ENCODE results near the gene GNG7. TPM values are rescaled to one million over a fixed set of nuclear protein-coding genes. Genes with fewer than 3 reads are reported as not detected.

The GNG7 gene
- total and polyA plus RNA-seq, 10 of the 15 experiments (the other 5 are each of a cell fraction or from before 2014, with no cell fraction given), result 1.9 to 13.6 (median 6.5) TPM

- TF ChIP-seq, protein P1, sequence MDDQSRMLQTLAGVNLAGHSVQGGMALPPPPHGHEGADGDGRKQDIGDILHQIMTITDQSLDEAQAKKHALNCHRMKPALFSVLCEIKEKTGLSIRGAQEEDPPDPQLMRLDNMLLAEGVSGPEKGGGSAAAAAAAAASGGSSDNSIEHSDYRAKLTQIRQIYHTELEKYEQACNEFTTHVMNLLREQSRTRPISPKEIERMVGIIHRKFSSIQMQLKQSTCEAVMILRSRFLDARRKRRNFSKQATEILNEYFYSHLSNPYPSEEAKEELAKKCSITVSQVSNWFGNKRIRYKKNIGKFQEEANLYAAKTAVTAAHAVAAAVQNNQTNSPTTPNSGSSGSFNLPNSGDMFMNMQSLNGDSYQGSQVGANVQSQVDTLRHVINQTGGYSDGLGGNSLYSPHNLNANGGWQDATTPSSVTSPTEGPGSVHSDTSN (IDR thresholded peaks at IDR 0.05; ENCODE audit: insufficient replicate concordance, low read depth, low read length), result peak; percentile 89
- TF ChIP-seq MTA2 (IDR thresholded peaks at IDR 0.05; ENCODE audit: low read depth), result peak; percentile 97
- peak; percentile 81; the same call in 1 of the 2 replicates for TF ChIP-seq TARDBP (IDR thresholded peaks at IDR 0.05; ENCODE audit: borderline replicate concordance)
- peak; percentile 95 for TF ChIP-seq PAX5 (IDR thresholded peaks at IDR 0.05; ENCODE audit: borderline replicate concordance, low read depth, low read length)
- TF ChIP-seq IKZF1 (conservative IDR thresholded peaks at IDR 0.05), result peak; percentile 97
- no peak for TF ChIP-seq SUPT20H (IDR thresholded peaks at IDR 0.05; ENCODE audit: borderline replicate concordance, control insufficient read depth, low read depth, low read length)
- peak; percentile 67 for TF ChIP-seq NR2C1 (IDR thresholded peaks at IDR 0.05)
- TF ChIP-seq PML (IDR thresholded peaks at IDR 0.05; ENCODE audit: low read length), result peak; percentile 86
- peak; percentile 99 for TF ChIP-seq BCL3 (IDR thresholded peaks at IDR 0.05; ENCODE audit: borderline replicate concordance, insufficient read depth, low read depth, low read length, poor library complexity, severe bottlenecking)
- peak; percentile 92 for TF ChIP-seq MYB (IDR thresholded peaks at IDR 0.05; ENCODE audit: borderline replicate concordance, low read depth, low read length)
- peak; percentile 99 for TF ChIP-seq NBN (IDR thresholded peaks at IDR 0.05)
- peak in 1 of 2 experiments; percentile 82; a peak in 2 of 4 replicates for TF ChIP-seq ETV6 (conservative IDR thresholded peaks at IDR 0.05 in 1 of 2, IDR thresholded peaks at IDR 0.05 in 1 of 2; ENCODE audit: borderline replicate concordance in 1 of 2, low read depth in 1 of 2)
- TF ChIP-seq CREB1 (IDR thresholded peaks at IDR 0.05; ENCODE audit: low read depth), result peak; percentile 69
- peak; percentile 69 for TF ChIP-seq E4F1 (IDR thresholded peaks at IDR 0.05; ENCODE audit: borderline replicate concordance, partially characterized antibody)
- TF ChIP-seq ZZZ3 (IDR thresholded peaks at IDR 0.05; ENCODE audit: control insufficient read depth, insufficient read length, low read depth), result no peak
- peak; percentile 3; the same call in 1 of the 2 replicates for TF ChIP-seq SMC3 (IDR thresholded peaks at IDR 0.05; ENCODE audit: borderline replicate concordance, low read length)
- TF ChIP-seq HDAC6 (IDR thresholded peaks at IDR 0.05; ENCODE audit: unreplicated experiment), result no peak
- 0 out of 2 replicates have a peak, but pooled peaks have one; percentile 35 for TF ChIP-seq ZSCAN29 (IDR thresholded peaks at IDR 0.05)
- TF ChIP-seq BRCA1 (IDR thresholded peaks at IDR 0.05; ENCODE audit: low read depth, low read length), result no peak
- TF ChIP-seq FOXK2 (IDR thresholded peaks at IDR 0.05), result peak; percentile 83
- no peak for TF ChIP-seq NRF1 (conservative IDR thresholded peaks at IDR 0.05; ENCODE audit: low read depth, low read length)
- TF ChIP-seq SUZ12 (IDR thresholded peaks at IDR 0.05; ENCODE audit: unreplicated experiment), result no peak
- peak; percentile 97 for TF ChIP-seq TCF3 (IDR thresholded peaks at IDR 0.05; ENCODE audit: borderline replicate concordance, insufficient read depth, low read depth, low read length)
- TF ChIP-seq STAT1 (conservative IDR thresholded peaks at IDR 0.05), result 0 out of 2 replicates have a peak, but pooled peaks have one; percentile 51
- peak; percentile 77; the same call in 1 of the 2 replicates for TF ChIP-seq RB1 (IDR thresholded peaks at IDR 0.05; ENCODE audit: borderline replicate concordance)
- peak; percentile 37; the same call in 1 of the 2 replicates for TF ChIP-seq POLR2AphosphoS2 (IDR thresholded peaks at IDR 0.05; ENCODE audit: low read depth, low read length)
These were observed 94.5 kb downstream of the GNG7 start (continued) for GRCh38 chr19:2607712-2608601.

Measured in GM12878 (cell line).